GM23338 (cell line): ENCODE results near the gene CELF2. TPM values are rescaled to one million over a fixed set of nuclear protein-coding genes. Genes with fewer than 3 reads are reported as not detected.

ENCODE experiments used
- ATAC-seq: fragments of 200-7000 bp; cut with Tn5 transposase; 3 replicates; pipeline ENCODE4 v1.9.1; 2020
- DNase-seq: peaks from one replicate; pipeline ENCODE4 v3.0.0-alpha.2; 2015; ENCODE audit warnings: low spot score
- H2AFZ ChIP-seq: fragments of 200-600 bp; sonication (generic); 2 replicates; pipeline ENCODE4 v1.8.0; 2016; ENCODE audit warnings: antibody characterized with exemption, mild to moderate bottlenecking, moderate library complexity
- H3F3A ChIP-seq: fragments of 200-600 bp; sonication (generic); replicated peaks from 2 replicates; pipeline ENCODE4 v1.8.0; 2017; ENCODE audit warnings: antibody characterized with exemption, mixed run types, low read depth
- H3K27ac ChIP-seq: fragments of 200-600 bp; sonication (generic); 2 replicates; pipeline ENCODE4 v1.6.1; 2016; ENCODE audit warnings: low read depth
- H3K27me3 ChIP-seq: fragments of 200-600 bp; sonication (generic); 2 replicates; pipeline ENCODE4 v1.8.0; 2016; ENCODE audit warnings: mild to moderate bottlenecking, mixed run types, moderate library complexity; ENCODE audit not compliant: insufficient read depth
- H3K36me3 ChIP-seq: fragments of 200-600 bp; sonication (generic); 2 replicates; pipeline ENCODE4 v1.8.0; 2016; ENCODE audit warnings: mild to moderate bottlenecking; ENCODE audit not compliant: insufficient read depth
- H3K4me1 ChIP-seq: fragments of 200-600 bp; sonication (generic); 2 replicates; pipeline ENCODE4 v1.8.0; 2016; ENCODE audit warnings: mild to moderate bottlenecking, moderate library complexity; ENCODE audit not compliant: insufficient read depth
- H3K4me2 ChIP-seq: fragments of 200-600 bp; sonication (generic); 2 replicates; pipeline ENCODE4 v1.7.1; 2017; ENCODE audit warnings: mixed run types
- H3K4me3 ChIP-seq: fragments of 200-600 bp; sonication (generic); 2 replicates; pipeline ENCODE4 v1.6.1; 2016; ENCODE audit warnings: mixed run types
- H3K79me2 ChIP-seq: fragments of 200-600 bp; sonication (generic); replicated peaks from 2 replicates; pipeline ENCODE4 v1.8.0; 2017; ENCODE audit warnings: mild to moderate bottlenecking; ENCODE audit not compliant: insufficient read depth
- H3K9me2 ChIP-seq: fragments of 200-600 bp; sonication (generic); 2 replicates; pipeline ENCODE4 v1.8.0; 2017; ENCODE audit not compliant: insufficient read depth
- H4K20me1 ChIP-seq: fragments of 200-600 bp; sonication (generic); replicated peaks from 2 replicates; pipeline ENCODE4 v1.8.0; 2017; ENCODE audit warnings: mild to moderate bottlenecking; ENCODE audit not compliant: insufficient read depth
- H3K27ac Mint-ChIP-seq: 2 replicates; pipeline ENCODE4 v1.8.0; 2020; ENCODE audit warnings: inconsistent platforms, mild to moderate bottlenecking, moderate library complexity, mixed read lengths
- H3K27me3 Mint-ChIP-seq: 3 replicates; pipeline ENCODE4 v1.8.0; 2022; ENCODE audit warnings: low read depth, mild to moderate bottlenecking, moderate library complexity, mixed read lengths, inconsistent platforms; ENCODE audit not compliant: insufficient read depth, poor library complexity
- H3K36me3 Mint-ChIP-seq: 3 replicates; pipeline ENCODE4 v1.8.0; 2021; ENCODE audit warnings: low read depth, mild to moderate bottlenecking, inconsistent platforms, moderate library complexity, mixed read lengths
- H3K4me1 Mint-ChIP-seq: 3 replicates; pipeline ENCODE4 v1.8.0; 2020; ENCODE audit warnings: mild to moderate bottlenecking, inconsistent platforms, mixed read lengths
- H3K4me3 Mint-ChIP-seq: 3 replicates; pipeline ENCODE4 v1.8.0; 2021; ENCODE audit warnings: moderate library complexity, mild to moderate bottlenecking, inconsistent platforms, mixed read lengths
- H3K9me3 Mint-ChIP-seq: 3 replicates; pipeline ENCODE4 v1.8.0; 2020; ENCODE audit warnings: moderate library complexity, mild to moderate bottlenecking, inconsistent platforms, mixed read lengths
- CREB1 ChIP-seq: fragments of 250-450 bp; sonication (Bioruptor Pico); IDR thresholded peaks from 2 replicates; pipeline ENCODE4 v1.5.0; 2020; ENCODE audit warnings: low read depth, mild to moderate bottlenecking, moderate library complexity
- CTCF ChIP-seq, 2 experiments: fragments of 200-600 bp in 1 of 2; sonication (generic) in 1 of 2; conservative IDR thresholded peaks; 2 replicates each; pipeline versions ENCODE4 v1.5.1 to v1.6.1; 2016 to 2017; ENCODE audit warnings: antibody characterized with exemption in 2 of 2, low read depth in 2 of 2, mild to moderate bottlenecking in 2 of 2, moderate library complexity in 1 of 2
- ETS1 ChIP-seq: IDR thresholded peaks from 2 replicates; pipeline ENCODE4 v1.6.1; 2016; ENCODE audit warnings: antibody characterized with exemption
- EZH2 ChIP-seq: fragments of 200-600 bp; sonication (generic); IDR thresholded peaks from one replicate; pipeline ENCODE4 v1.8.0; 2017; ENCODE audit warnings: antibody characterized with exemption, mild to moderate bottlenecking, low read depth; ENCODE audit not compliant: unreplicated experiment
- EZH2phosphoT487 ChIP-seq: fragments of 200-600 bp; sonication (generic); IDR thresholded peaks from one replicate; pipeline ENCODE4 v1.8.1; 2018; ENCODE audit warnings: antibody characterized with exemption; ENCODE audit not compliant: unreplicated experiment
- JUNB ChIP-seq: IDR thresholded peaks from one replicate; pipeline ENCODE4 v1.6.1; 2016; ENCODE audit warnings: antibody characterized with exemption; ENCODE audit not compliant: unreplicated experiment
- NANOG ChIP-seq: IDR thresholded peaks from 2 replicates; pipeline ENCODE4 v1.6.1; 2016; ENCODE audit warnings: antibody characterized with exemption, borderline replicate concordance
- POLR2AphosphoS5 ChIP-seq: IDR thresholded peaks from 2 replicates; pipeline ENCODE4 v1.6.1; 2016; ENCODE audit warnings: antibody characterized with exemption, low read depth
- REST ChIP-seq: IDR thresholded peaks from one replicate; pipeline ENCODE4 v1.6.1; 2018; ENCODE audit warnings: antibody characterized with exemption; ENCODE audit not compliant: unreplicated experiment
- STAT1 ChIP-seq: IDR thresholded peaks from one replicate; pipeline ENCODE4 v1.6.1; 2016; ENCODE audit warnings: antibody characterized with exemption; ENCODE audit not compliant: unreplicated experiment
- ZNF114 ChIP-seq: fragments of 250-450 bp; sonication (Bioruptor Pico); IDR thresholded peaks from 2 replicates; pipeline ENCODE4 v1.5.0; 2020; ENCODE audit warnings: mild to moderate bottlenecking, moderate library complexity
- ZNF331 ChIP-seq: fragments of 250-450 bp; sonication (Bioruptor Pico); IDR thresholded peaks from 2 replicates; pipeline ENCODE4 v1.5.0; 2020; ENCODE audit warnings: low read depth, mild to moderate bottlenecking, moderate library complexity
- ZNF462 ChIP-seq: fragments of 250-450 bp; sonication (Bioruptor Pico); IDR thresholded peaks from 2 replicates; pipeline ENCODE4 v1.5.0; 2020; ENCODE audit warnings: mild to moderate bottlenecking, moderate library complexity
- polyA plus RNA-seq: library from polyadenylated mRNA; unstranded; fragments of >200 nt; fragmentation: Nextera tagmentation; extraction: Ambion mirVana; gene quantifications from 2 replicates; pipeline ENCODE4 v1.2.1, GENCODE V29; 2016
- total RNA-seq: library from RNA; depleted of rRNA; stranded (reverse); fragments of >200 nt; shearing (Covaris generic); gene quantifications from 2 replicates; pipeline ENCODE4 v1.2.3, GENCODE V29; 2014

CELF2 gene
- total and polyA plus RNA-seq, 2 experiments from 2014 or later: 18.1 to 22.5 TPM

GRCh38 chr10:11197266-11197712 is 179.6 kb downstream of the CELF2 start:
- H3K4me1 Mint-ChIP-seq: peaks cover 30% of the 10 kb centered on the region
- ATAC-seq (peak; percentile 93), DNase-seq (peak; percentile 71)
- peaks cover 3% of the 10 kb centered on the region; the same call in 1 of the 2 replicates for H3K4me1 ChIP-seq
- H4K20me1 ChIP-seq: no peaks in the 10 kb centered on the region
- H3K4me3 ChIP-seq: no peak overlapping the region
- H3K36me3 Mint-ChIP-seq: peaks cover 4% of the 10 kb centered on the region; the same call in 2 of the 3 replicates
- peaks cover 8% of the 10 kb centered on the region; the same call in 1 of the 2 replicates for H3K9me2 ChIP-seq
- H3K4me3 Mint-ChIP-seq: peak overlapping the region; percentile 28
- H2AFZ ChIP-seq: no peak overlapping the region
- H3K4me2 ChIP-seq: peak overlapping the region; percentile 4; the same call in 1 of the 2 replicates
- no peaks in the 10 kb centered on the region for H3K36me3 ChIP-seq
- peaks cover 9% of the 10 kb centered on the region for H3K27me3 Mint-ChIP-seq
- no peaks in the 10 kb centered on the region for H3K27me3 ChIP-seq
- H3K79me2 ChIP-seq: 0 out of 2 replicates have a peak, but pooled peaks cover 5% of the 10 kb centered on the region
- no peak for TF ChIP-seq EZH2
- no peak for TF ChIP-seq ZNF331 (CRISPR knock-in tag)
- TF ChIP-seq CTCF (conservative IDR thresholded peaks at IDR 0.05; ENCODE audit: low read depth in 2 of 2): no peak
- TF ChIP-seq ZNF114 (CRISPR knock-in tag): no peak
- TF ChIP-seq STAT1: no peak
- TF ChIP-seq NANOG: no peak
- TF ChIP-seq REST: no peak
- no peak for TF ChIP-seq ETS1
- no peak for TF ChIP-seq JUNB
- no peak for TF ChIP-seq CREB1 (CRISPR knock-in tag)
- no peak for TF ChIP-seq POLR2AphosphoS5
- TF ChIP-seq ZNF462: no peak
- TF ChIP-seq EZH2phosphoT487: no peak
- H3K27ac Mint-ChIP-seq: peak overlapping the region; percentile 91
- peak overlapping the region; percentile 5; the same call in 1 of the 2 replicates for H3K27ac ChIP-seq
- no peaks in the 10 kb centered on the region for H3K9me3 Mint-ChIP-seq
- H3F3A ChIP-seq: no peaks in the 10 kb centered on the region
